ENCODE measurements around the gene KCNH2.

DNA sequence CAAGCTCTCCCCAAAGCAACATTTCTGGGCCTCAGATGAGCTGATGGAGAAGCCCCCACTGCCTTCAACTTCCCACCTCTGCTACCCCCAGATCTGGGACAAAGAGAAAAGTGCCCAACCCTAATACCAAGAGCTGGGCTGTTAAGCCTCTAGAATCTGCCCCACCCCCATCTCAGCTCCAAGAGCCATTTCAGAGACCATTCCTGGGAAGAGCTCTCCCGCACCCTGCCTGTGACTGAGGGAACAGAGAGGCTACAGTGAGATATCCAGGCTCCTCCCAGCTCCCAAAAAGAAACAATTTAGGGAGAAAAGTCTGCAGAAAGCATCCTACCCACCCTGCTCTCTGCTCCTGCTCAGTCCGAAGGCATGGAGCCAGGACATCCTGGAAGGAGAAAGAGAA lies 2.5 kb upstream of the KCNH2 start:
- TF ChIP-seq, protein P1, sequence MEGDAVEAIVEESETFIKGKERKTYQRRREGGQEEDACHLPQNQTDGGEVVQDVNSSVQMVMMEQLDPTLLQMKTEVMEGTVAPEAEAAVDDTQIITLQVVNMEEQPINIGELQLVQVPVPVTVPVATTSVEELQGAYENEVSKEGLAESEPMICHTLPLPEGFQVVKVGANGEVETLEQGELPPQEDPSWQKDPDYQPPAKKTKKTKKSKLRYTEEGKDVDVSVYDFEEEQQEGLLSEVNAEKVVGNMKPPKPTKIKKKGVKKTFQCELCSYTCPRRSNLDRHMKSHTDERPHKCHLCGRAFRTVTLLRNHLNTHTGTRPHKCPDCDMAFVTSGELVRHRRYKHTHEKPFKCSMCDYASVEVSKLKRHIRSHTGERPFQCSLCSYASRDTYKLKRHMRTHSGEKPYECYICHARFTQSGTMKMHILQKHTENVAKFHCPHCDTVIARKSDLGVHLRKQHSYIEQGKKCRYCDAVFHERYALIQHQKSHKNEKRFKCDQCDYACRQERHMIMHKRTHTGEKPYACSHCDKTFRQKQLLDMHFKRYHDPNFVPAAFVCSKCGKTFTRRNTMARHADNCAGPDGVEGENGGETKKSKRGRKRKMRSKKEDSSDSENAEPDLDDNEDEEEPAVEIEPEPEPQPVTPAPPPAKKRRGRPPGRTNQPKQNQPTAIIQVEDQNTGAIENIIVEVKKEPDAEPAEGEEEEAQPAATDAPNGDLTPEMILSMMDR (IDR thresholded peaks at IDR 0.05) = no peak
- no peak for TF ChIP-seq POLR2A (IDR thresholded peaks at IDR 0.05)

Data from lower leg skin (tissue), 3 donors.